Lower leg skin (tissue), 3 donors: ENCODE results near the gene NDUFB8.

Source experiments
- POLR2A ChIP-seq, 2 donors: fragments of 450-650 bp; IDR thresholded peaks; one replicate each; pipeline ENCODE4 v1.6.1; 2016 to 2017; ENCODE audit warnings: antibody characterized with exemption in 2 of 2, mild to moderate bottlenecking in 1 of 2, moderate library complexity in 1 of 2
- TF ChIP-seq, protein P1 (sequence below), 3 donors: fragments of 450-650 bp; IDR thresholded peaks; one replicate each; pipeline ENCODE4 v1.5.1; 2016; ENCODE audit warnings: antibody characterized with exemption in 3 of 3, mild to moderate bottlenecking in 3 of 3, moderate library complexity in 2 of 3

DNA sequence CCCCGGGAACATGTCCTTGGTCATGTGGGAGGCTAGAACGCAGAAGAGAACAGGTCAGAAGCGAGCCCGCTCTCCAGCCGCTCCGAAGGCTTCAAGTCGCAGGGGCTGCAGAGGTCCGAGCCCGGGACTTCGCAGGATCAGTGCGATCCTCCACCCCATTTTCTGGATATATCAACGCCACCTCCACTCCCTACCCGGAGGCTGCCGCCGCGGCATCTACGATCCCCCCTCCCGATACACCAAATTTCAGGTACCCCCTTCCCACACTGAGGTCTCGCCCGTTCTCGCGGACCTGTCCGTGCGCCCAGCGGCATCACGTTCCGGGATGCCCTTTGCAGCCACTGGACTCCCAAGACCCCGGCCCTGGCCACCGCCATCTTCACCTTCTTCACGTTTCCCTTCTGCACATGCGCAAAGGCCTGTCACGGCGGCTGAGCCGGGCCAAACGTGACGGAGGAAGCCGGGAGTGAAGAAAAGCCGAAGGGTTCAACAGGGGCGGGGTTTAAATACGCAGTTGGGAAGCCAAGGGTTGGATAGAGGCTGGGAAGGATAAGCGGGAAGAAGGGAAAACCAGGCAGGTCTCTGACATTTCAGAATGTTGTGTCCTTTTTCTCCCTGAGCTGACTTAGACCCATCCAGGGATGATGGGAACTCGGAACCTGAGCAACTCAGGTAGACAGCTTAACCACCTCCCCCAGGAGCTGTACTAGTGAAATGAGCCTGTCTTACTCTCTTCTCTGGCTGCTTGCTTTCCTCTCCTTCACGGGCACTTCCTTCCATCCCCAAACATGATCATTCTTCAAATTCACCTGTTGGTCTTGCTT, at the start of gene NDUFB8:
- TF ChIP-seq, protein P1, sequence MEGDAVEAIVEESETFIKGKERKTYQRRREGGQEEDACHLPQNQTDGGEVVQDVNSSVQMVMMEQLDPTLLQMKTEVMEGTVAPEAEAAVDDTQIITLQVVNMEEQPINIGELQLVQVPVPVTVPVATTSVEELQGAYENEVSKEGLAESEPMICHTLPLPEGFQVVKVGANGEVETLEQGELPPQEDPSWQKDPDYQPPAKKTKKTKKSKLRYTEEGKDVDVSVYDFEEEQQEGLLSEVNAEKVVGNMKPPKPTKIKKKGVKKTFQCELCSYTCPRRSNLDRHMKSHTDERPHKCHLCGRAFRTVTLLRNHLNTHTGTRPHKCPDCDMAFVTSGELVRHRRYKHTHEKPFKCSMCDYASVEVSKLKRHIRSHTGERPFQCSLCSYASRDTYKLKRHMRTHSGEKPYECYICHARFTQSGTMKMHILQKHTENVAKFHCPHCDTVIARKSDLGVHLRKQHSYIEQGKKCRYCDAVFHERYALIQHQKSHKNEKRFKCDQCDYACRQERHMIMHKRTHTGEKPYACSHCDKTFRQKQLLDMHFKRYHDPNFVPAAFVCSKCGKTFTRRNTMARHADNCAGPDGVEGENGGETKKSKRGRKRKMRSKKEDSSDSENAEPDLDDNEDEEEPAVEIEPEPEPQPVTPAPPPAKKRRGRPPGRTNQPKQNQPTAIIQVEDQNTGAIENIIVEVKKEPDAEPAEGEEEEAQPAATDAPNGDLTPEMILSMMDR (IDR thresholded peaks at IDR 0.05) = no peak
- no peak for TF ChIP-seq POLR2A (IDR thresholded peaks at IDR 0.05)
